ENCODE measurements around the gene ZNF695.

DNA sequence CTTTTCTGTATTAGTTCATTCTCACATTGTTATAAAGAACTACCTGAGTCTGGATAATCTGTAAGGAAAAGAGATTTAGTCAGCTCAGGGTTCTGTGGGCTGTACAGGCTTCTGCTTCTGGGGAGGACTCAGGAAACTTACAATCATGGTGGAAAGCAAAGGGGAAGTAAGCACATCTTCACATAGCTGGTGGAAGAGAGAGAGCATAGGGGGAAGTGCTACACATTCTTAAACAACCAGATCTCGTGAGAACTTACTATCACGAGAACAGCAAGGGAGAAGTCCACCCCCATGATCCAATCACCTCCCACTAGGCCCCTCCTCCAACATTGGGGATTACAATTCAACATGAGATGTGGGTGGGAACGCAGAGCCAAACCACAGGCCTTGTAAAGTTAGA lies 38.2 kb downstream of the ZNF695 start:
- TF ChIP-seq EZH2 (conservative IDR thresholded peaks at IDR 0.05; ENCODE audit: low read depth, low read length) (no peak), CTCF (CRISPR knock-in tag; IDR thresholded peaks at IDR 0.05) (no peak), ZNF687 (CRISPR knock-in tag; IDR thresholded peaks at IDR 0.05) (no peak), CEBPG (CRISPR knock-in tag; IDR thresholded peaks at IDR 0.05) (no peak), NFYB (CRISPR knock-in tag; IDR thresholded peaks at IDR 0.05) (no peak), PAWR (CRISPR knock-in tag; IDR thresholded peaks at IDR 0.05; ENCODE audit: borderline replicate concordance) (no peak), CEBPB (IDR thresholded peaks at IDR 0.05; ENCODE audit: borderline replicate concordance, low read depth, low read length) (no peak), MXD4 (CRISPR knock-in tag; IDR thresholded peaks at IDR 0.05) (no peak), JUN (CRISPR knock-in tag; IDR thresholded peaks at IDR 0.05) (no peak)
- TF ChIP-seq, protein P1, sequence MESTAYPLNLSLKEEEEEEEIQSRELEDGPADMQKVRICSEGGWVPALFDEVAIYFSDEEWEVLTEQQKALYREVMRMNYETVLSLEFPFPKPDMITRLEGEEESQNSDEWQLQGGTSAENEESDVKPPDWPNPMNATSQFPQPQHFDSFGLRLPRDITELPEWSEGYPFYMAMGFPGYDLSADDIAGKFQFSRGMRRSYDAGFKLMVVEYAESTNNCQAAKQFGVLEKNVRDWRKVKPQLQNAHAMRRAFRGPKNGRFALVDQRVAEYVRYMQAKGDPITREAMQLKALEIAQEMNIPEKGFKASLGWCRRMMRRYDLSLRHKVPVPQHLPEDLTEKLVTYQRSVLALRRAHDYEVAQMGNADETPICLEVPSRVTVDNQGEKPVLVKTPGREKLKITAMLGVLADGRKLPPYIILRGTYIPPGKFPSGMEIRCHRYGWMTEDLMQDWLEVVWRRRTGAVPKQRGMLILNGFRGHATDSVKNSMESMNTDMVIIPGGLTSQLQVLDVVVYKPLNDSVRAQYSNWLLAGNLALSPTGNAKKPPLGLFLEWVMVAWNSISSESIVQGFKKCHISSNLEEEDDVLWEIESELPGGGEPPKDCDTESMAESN (CRISPR knock-in tag; conservative IDR thresholded peaks at IDR 0.05): no peak
- TF ChIP-seq, protein P2, sequence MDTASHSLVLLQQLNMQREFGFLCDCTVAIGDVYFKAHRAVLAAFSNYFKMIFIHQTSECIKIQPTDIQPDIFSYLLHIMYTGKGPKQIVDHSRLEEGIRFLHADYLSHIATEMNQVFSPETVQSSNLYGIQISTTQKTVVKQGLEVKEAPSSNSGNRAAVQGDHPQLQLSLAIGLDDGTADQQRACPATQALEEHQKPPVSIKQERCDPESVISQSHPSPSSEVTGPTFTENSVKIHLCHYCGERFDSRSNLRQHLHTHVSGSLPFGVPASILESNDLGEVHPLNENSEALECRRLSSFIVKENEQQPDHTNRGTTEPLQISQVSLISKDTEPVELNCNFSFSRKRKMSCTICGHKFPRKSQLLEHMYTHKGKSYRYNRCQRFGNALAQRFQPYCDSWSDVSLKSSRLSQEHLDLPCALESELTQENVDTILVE (CRISPR knock-in tag; IDR thresholded peaks at IDR 0.05): no peak
- TF ChIP-seq, protein P3, sequence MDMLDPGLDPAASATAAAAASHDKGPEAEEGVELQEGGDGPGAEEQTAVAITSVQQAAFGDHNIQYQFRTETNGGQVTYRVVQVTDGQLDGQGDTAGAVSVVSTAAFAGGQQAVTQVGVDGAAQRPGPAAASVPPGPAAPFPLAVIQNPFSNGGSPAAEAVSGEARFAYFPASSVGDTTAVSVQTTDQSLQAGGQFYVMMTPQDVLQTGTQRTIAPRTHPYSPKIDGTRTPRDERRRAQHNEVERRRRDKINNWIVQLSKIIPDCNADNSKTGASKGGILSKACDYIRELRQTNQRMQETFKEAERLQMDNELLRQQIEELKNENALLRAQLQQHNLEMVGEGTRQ (IDR thresholded peaks at IDR 0.05; ENCODE audit: low read depth, low read length): no peak
- TF ChIP-seq, protein P3 (CRISPR knock-in tag; IDR thresholded peaks at IDR 0.05; ENCODE audit: borderline replicate concordance): no peak

Data from HepG2 (cell line).